Activated CD8-positive, alpha-beta T cell treated with anti-CD3 and anti-CD28 coated beads for 36 hours (primary cell): Measurements from ENCODE around the gene CLPTM1. TPM values are rescaled to one million over a fixed set of nuclear protein-coding genes. Genes with fewer than 3 reads are reported as not detected.

ENCODE experiments used
- ATAC-seq: fragments of 200-7000 bp; cut with Tn5 transposase; one replicate; pipeline ENCODE4 v1.10.0; 2021; ENCODE audit warnings: mild to moderate bottlenecking, moderate library complexity
- CTCF ChIA-PET: fragments of 350-600 bp; sonication (Branson Sonifier 250); formaldehyde crosslinking; loops from one replicate; lab custom pipeline; 2021; ENCODE audit warnings: antibody characterized with exemption; lab: Charles Lee
- POLR2A ChIA-PET: fragments of 350-600 bp; sonication (Branson Sonifier 250); formaldehyde crosslinking; loops from one replicate; lab custom pipeline; 2021; ENCODE audit warnings: antibody characterized with exemption; lab: Charles Lee
- DNase-seq: peaks from one replicate; pipeline ENCODE4 v3.0.0-alpha.2; 2020
- H3K27ac Mint-ChIP-seq: one replicate; pipeline ENCODE4 v1.8.0; 2021; ENCODE audit warnings: mild to moderate bottlenecking, mixed read lengths
- H3K27me3 Mint-ChIP-seq: one replicate; pipeline ENCODE4 v1.8.0; 2021; ENCODE audit warnings: mixed read lengths
- H3K36me3 Mint-ChIP-seq: one replicate; pipeline ENCODE4 v1.8.0; 2021; ENCODE audit warnings: low read depth, mixed read lengths
- H3K4me1 Mint-ChIP-seq: one replicate; pipeline ENCODE4 v1.8.0; 2021; ENCODE audit warnings: low read depth, mixed read lengths
- H3K4me3 Mint-ChIP-seq: one replicate; pipeline ENCODE4 v1.8.0; 2021; ENCODE audit warnings: mild to moderate bottlenecking, moderate library complexity, mixed read lengths
- H3K9me3 Mint-ChIP-seq: one replicate; pipeline ENCODE4 v1.8.0; 2021; ENCODE audit warnings: mixed read lengths
- CTCF ChIP-seq: fragments of 200-600 bp; IDR thresholded peaks from one replicate; pipeline ENCODE4 v1.8.0; 2022; ENCODE audit warnings: antibody characterized with exemption, mild to moderate bottlenecking
- intact Hi-C: fragments of 100-400 bp; cut with micrococcal nuclease; formaldehyde crosslinking; loops from one replicate; pipeline ENCODE4 v1.10.0; 2022
- total RNA-seq, 2 experiments: library from RNA; stranded (reverse); gene quantifications; one replicate each; pipeline ENCODE4 v1.2.3, GENCODE V29; 2021

Gene CLPTM1
- 10 to 100 TPM; 38.6 to 39.8 TPM for total RNA-seq

- ChIA-PET CTCF (interaction anchor here (0.8 to 4.6 kb wide), 6 partner anchors 50 to 223 kb away, joined by 3 to 46 read pairs (median 4); partner anchors contain the start of genes APOE, TOMM40 and TRAPPC6A), POLR2A (interaction anchor here (0.6 to 1.5 kb wide), 7 partner anchors 44 to 86 kb away, joined by 3 to 7 read pairs (median 3); partner anchors contain the start of gene CLASRP)
- H3K27ac Mint-ChIP-seq = peak within 1 kb of the TSS; percentile 100
- intact Hi-C loops = loop anchor here (5.0 kb wide), 1 partner anchor 53 kb away; no protein-coding TSS in a partner anchor
- H3K4me3 Mint-ChIP-seq = peak within 1 kb of the TSS; percentile 94
- H3K36me3 Mint-ChIP-seq = peaks cover 3% of the 10 kb centered on the region
- ATAC-seq (peak; percentile 94), DNase-seq (peak; percentile 97)
- no peaks in the 10 kb centered on the region for H3K27me3 Mint-ChIP-seq
- H3K9me3 Mint-ChIP-seq = no peaks in the 10 kb centered on the region
- TF ChIP-seq CTCF = no peak
- H3K4me1 Mint-ChIP-seq = peaks cover 42% of the 10 kb centered on the region
Observed at GRCh38 chr19:44954649-44955504, at the start of gene CLPTM1. Gene CLPTM1 (plus strand): TSS chr19:44955380. CDS start chr19:44955396, 16 bp downstream.

GRCh38 chr19:44905437-44906160 lies 49.6 kb upstream of the CLPTM1 start, which contains the start of gene APOE:
Gene APOE (plus strand): TSS chr19:44905796. CDS start chr19:44906625, 829 bp downstream.
- CTCF ChIA-PET = interaction anchor here (0.8 to 6.0 kb wide), 4 partner anchors 11 to 154 kb away, joined by 3 to 46 read pairs (median 4); no protein-coding TSS in a partner anchor

GRCh38 chr19:44907613-44908012 lies 47.6 kb upstream of the CLPTM1 start:
- intact Hi-C loops = no loop called here
- no peak for ATAC-seq
- H3K4me1 Mint-ChIP-seq = peaks cover 10% of the 10 kb centered on the region
- POLR2A ChIA-PET = interaction anchor here (0.6 to 1.1 kb wide), 2 partner anchors 47 to 324 kb away, joined by 3 to 5 read pairs; no protein-coding TSS in a partner anchor
- H3K27ac Mint-ChIP-seq = no peak overlapping the region
- H3K9me3 Mint-ChIP-seq = no peaks in the 10 kb centered on the region
- no peak for DNase-seq
- TF ChIP-seq CTCF = no peak
- peaks cover 6% of the 10 kb centered on the region for H3K36me3 Mint-ChIP-seq
- CTCF ChIA-PET = no interaction called here
- peaks cover 24% of the 10 kb centered on the region for H3K27me3 Mint-ChIP-seq
- H3K4me3 Mint-ChIP-seq = no peak overlapping the region

More at GRCh38 chr19:44905437-44906160, 49.6 kb upstream of the CLPTM1 start, which contains the start of gene APOE:
- POLR2A ChIA-PET = interaction anchor here (0.6 to 4.1 kb wide), 6 partner anchors 9 to 109 kb away, joined by 3 to 27 read pairs (median 4); partner anchors contain the start of gene TOMM40
- intact Hi-C loops = no loop called here
- no peak for DNase-seq
- H3K9me3 Mint-ChIP-seq = no peaks in the 10 kb centered on the region
- TF ChIP-seq CTCF = no peak
- ATAC-seq = no peak
- peaks cover 14% of the 10 kb centered on the region for H3K36me3 Mint-ChIP-seq
- peaks cover 10% of the 10 kb centered on the region for H3K4me1 Mint-ChIP-seq
- H3K27me3 Mint-ChIP-seq = peaks cover 19% of the 10 kb centered on the region
- H3K4me3 Mint-ChIP-seq = no peak within 1 kb of the TSS
- H3K27ac Mint-ChIP-seq = no peak within 1 kb of the TSS

- Mint-ChIP-seq H3K4me1 (peaks cover 10% of the 10 kb centered on the region), H3K9me3 (no peaks in the 10 kb centered on the region), H3K27ac (no peak overlapping the region), H3K27me3 (peaks cover 30% of the 10 kb centered on the region), H3K36me3 (peaks cover 2% of the 10 kb centered on the region), H3K4me3 (no peak overlapping the region)
- DNase-seq (no peak), ATAC-seq (no peak)
- POLR2A ChIA-PET = interaction anchor here (0.6 to 1.1 kb wide), 2 partner anchors 46 to 325 kb away, joined by 3 to 5 read pairs; no protein-coding TSS in a partner anchor
- no peak for TF ChIP-seq CTCF
- CTCF ChIA-PET = no interaction called here
- intact Hi-C loops = no loop called here
Observed at GRCh38 chr19:44908074-44908835, 46.9 kb upstream of the CLPTM1 start.
